GM21529 (cell line): ENCODE measurements around the gene VARS1.
"Not testable (repeated sequence)": the region's sequence is repeated elsewhere in the genome, so short reads cannot be mapped to it uniquely, and the experiment has no call there.

ENCODE experiments used
- ATAC-seq: cut with Tn5 transposase; IDR thresholded peaks from one replicate; pipeline ENCODE4 v1.9.1; 2021; ENCODE audit not compliant: unreplicated experiment

Gene VARS1

DNA sequence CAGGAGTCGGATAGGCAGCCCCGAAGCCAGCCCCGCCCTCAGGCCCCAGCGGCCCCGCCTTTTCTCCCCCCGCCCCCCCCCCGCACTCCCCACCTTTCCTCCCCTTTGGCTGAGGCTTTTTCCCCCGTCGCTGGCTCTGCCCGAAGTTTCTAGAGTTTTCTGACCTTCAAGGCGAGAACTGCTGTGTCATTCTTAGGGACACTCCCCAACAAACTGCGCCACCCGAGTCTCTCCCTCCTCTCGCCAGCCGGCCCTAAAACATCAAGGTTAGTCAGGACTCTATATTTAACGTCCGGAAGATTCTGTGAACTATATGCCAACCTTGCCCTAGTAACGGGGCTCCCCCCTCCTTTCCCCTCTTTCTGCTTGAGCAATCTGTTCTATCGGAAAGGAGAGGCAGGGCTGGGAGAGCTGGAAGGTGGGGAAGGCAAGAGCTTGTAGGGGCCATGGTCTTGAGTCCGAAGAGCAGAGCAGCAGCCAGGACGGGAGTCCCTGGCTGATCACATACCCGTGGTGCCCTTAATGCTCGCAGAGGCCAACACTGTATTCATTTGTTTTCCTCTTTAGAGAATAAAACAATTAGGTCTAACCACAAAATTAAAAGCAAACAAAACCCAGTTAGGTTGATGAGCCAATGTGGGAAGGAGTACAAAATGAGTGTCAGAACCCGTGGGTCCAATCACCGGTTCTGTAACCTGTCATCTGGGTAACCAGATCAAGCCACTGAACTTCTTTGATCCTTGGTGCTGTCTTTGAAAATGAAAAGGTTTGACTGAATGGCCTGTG lies 26.7 kb upstream of the VARS1 start:
- ATAC-seq: no peak

DNA sequence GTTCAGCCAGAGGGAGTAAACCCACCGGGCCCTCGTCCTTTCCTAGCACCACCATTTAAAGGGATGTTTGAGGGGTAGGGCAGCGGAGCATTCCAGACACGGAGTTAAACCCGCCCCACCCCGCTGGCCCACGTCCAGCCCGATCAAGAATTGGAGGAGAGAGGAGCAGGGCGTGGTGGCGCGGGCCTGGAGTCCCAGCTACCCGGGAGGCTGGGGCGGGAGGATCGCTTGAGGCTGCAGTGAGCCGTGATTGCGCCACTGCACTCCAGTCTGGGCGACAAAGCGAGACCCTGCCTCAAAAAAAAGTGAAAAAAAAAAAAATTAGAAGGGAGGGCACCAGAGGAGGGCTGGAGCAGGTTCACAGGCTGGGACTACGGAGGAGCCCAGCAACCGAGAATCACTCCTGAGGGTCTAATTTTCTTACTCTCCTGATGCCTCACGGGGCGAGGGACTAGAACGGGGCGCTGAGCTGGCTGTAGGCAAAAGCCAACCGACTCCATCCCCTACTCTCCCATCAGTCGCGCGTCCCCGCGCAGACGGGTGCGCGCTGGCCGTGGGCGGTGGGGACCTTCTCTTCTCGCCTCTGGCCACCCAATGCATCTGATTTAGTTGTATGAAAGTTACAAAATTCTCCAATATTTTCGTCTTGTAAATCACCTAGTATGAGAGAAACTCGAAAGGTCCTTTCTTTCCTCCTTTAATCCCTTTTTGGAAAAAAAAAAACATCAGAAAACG lies 25.9 kb upstream of the VARS1 start:
- no peak for ATAC-seq

DNA sequence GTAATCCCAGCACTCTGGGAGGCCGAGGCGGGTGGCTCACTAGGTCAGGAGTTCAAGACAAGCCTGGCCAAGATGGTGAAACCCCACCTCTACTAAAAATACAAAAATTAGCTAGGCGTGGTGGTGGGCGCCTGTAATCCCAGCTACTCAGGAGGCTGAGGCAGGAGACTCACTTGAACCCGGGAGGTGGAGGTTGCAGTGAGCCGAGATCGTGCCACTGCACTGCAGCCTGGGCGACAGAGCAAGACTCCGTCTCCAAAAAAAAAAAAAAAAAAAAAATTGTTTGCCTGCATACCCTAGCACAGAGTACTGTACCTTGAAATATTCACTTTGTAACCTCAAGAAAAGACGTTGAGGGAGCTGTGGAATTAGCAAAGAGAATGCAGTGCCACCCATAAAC lies 24.8 kb upstream of the VARS1 start:
- ATAC-seq: not testable (repeated sequence)

DNA sequence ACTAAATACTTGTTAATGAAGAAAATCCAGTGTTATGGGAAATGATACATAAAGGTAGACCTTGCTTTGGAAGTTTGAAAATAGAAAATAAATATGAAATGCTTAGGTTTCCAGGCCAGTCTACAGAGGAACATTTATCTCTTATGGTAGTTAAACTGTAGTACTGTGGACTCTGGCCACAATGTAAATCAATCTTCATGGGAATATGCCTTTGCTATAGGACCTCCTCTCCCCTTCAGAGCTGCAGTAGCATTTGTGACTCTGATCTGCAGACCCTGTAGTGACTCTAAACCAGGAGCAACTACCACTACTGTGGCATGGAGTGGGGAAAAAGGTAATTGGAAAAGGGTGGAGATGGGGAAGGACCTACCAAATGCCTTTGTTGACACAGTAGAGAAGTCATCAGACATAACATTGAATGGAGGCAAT lies 24.3 kb upstream of the VARS1 start:
- ATAC-seq: no peak

DNA sequence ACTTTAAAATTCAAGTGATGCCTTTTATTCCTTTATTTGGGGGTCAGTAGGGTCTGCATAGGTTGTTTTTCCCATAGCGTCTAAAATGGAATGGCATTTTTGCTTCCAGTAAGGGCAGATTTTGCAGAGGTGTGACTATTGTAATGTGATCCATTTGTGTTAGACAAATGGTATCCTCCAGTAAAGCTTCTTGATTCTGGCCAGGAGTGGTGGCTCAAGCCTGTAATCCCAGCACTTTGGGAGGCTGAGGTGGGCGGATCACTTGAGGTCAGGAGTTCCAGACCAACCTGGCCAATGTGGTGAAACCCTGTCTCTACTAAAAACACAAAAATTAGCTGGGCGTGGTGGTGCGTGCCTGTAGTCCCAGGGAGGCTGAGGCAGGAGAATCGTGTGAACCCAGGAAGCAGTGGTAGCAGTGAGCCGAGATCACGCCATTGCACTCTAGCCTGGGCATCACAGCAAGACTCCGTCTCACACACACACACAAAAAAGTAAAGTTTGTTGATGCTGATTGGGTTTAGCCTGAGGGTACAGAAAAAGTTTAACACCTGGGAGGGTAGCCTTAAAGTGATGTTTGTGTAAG lies 22.5 kb upstream of the VARS1 start:
- ATAC-seq: not testable (repeated sequence)

DNA sequence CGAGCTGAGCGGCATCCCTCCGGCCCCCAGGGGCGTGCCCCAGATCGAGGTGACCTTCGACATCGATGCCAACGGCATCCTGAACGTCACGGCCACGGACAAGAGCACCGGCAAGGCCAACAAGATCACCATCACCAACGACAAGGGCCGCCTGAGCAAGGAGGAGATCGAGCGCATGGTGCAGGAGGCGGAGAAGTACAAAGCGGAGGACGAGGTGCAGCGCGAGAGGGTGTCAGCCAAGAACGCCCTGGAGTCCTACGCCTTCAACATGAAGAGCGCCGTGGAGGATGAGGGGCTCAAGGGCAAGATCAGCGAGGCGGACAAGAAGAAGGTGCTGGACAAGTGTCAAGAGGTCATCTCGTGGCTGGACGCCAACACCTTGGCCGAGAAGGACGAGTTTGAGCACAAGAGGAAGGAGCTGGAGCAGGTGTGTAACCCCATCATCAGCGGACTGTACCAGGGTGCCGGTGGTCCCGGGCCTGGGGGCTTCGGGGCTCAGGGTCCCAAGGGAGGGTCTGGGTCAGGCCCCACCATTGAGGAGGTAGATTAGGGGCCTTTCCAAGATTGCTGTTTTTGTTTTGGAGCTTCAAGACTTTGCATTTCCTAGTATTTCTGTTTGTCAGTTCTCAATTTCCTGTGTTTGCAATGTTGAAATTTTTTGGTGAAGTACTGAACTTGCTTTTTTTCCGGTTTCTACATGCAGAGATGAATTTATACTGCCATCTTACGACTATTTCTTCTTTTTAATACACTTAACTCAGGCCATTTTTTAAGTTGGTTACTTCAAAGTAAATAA lies 21.8 kb upstream of the VARS1 start:
- ATAC-seq: not testable (repeated sequence)

DNA sequence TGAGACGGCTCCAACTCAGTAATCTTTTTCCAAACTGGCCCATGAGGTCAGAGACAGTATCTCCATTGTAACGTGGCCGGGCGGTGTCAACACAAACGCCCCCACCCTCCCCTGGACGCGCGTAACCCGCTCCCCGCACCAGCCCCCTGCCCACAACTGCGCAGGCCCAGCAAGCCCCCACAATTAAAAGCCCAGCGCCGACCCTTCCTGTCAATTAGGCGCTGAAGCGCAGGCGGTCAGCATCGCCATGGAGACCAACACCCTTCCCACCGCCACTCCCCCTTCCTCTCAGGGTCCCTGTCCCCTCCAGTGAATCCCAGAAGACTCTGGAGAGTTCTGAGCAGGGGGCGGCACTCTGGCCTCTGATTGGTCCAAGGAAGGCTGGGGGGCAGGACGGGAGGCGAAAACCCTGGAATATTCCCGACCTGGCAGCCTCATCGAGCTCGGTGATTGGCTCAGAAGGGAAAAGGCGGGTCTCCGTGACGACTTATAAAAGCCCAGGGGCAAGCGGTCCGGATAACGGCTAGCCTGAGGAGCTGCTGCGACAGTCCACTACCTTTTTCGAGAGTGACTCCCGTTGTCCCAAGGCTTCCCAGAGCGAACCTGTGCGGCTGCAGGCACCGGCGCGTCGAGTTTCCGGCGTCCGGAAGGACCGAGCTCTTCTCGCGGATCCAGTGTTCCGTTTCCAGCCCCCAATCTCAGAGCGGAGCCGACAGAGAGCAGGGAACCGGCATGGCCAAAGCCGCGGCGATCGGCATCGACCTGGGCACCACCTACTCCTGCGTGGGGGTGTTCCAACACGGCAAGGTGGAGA lies 19.7 kb upstream of the VARS1 start, which contains the start of the genes HSPA1A and HSPA1L:
HSPA1A (plus strand) TSS at position 519 of the 814 bp plus-strand sequence; CDS start at position 733, 214 bp downstream.
HSPA1L (minus strand) TSS at position 259 of the 814 bp plus-strand sequence. CDS start 3,311 bp downstream, outside the sequence.
- ATAC-seq: peak; percentile 45

DNA sequence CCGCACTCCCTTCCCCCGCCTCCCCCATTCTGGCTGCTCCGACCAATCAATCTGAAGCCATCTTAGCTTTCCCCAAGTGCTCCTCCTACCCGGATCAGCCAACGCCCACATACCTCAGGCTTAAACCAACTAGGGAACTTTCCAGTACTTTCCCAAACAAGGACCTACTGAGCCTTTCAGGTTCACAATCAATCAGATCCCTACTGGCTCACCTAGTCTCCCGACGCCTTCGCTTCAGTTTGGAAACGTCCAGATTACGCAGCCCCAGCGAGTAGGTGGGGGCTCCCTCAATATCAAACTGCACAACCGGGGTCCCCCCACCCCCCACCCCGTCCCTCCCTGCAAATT lies 19.1 kb upstream of the VARS1 start:
- no peak for ATAC-seq

DNA sequence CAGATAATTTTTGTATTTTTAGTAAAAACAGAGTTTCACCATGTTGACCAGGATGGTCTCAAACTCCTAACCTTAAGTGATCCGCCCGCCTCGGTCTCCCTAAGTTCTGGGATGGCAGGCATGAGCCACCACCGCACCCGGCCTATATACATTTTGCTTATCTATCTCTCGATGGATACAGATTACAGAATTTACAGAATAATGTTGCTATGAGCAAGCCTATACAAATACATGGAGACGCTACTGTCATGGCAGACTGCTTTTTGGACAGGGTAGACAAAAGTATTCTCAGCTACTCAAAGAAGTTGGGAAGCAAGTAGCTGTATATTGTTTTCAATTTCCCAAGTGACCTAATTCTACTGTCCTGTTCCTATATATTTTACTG lies 17.9 kb upstream of the VARS1 start:
- ATAC-seq: no peak

DNA sequence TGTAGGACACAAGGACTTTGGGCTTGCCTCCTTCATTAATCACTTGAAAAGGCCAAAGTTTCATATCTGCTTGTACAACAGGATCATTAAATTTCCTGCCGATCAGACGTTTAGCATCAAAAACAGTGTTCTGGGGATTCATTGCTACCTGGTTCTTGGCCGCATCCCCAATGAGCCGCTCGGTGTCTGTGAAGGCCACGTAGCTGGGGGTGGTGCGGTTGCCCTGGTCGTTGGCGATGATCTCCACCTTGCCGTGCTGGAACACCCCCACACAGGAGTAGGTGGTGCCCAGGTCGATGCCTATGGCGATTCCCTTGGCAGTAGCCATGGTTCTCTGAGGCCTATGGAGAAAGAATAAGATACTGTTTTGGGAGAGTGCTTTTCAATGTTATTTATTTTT lies 16.1 kb upstream of the VARS1 start:
- no peak for ATAC-seq

DNA sequence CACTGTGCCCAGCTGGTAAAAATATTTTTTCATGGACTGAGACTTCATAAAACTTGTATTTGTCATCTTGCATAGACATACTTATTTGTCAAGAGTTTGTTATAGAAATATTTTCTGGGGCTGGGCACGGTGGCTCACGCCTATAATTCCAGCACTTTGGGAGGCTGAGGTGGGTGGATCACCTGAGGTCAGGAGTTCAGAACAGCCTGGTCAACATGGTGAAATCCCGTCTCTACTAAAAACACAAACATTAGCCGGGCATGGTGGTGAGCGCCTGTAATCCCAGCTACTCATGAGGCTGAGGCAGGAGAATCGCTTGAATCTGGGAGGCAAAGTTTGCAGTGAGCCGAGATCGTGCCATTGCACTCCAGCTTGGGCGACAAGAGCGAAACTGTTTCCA lies 13.0 kb upstream of the VARS1 start:
- not testable (repeated sequence) for ATAC-seq

DNA sequence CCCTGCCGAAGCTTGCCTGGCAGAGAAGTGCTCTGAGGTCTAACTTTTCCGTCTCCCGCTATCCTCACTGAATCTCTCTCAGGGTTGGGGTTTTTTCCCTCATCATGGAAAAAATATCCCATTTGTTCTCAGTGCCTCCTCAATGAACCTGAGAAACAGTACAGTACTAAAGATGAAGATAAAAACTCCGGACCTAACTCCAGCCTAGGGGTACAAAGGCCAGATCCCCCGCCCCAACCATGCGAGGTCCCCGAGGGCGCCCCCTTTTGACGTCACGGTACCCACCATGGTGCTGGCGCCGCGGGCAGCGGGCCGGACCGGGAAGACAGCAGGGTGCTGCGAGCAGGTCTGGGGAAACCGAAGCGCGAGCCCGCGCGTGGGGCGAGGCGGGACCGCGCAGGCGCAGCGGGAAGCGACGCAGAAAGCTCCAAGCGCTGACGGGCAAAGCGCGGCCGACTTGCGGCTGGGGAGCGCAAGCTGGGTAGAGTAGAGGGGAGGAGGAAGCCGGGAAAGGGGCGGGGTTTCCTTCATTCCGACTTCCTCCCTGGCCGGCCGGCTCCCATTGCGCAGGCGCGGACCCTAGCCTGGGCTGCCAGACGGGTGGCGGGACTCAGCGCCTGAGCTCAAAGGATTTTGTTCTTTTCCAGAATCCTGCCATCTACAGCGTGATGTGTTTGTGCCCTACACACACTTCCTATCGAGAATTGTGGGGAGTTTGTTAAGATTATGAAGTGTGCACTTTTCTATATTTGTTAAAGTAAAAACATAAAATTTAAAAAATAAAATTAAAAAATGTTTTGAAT lies 11.1 kb upstream of the VARS1 start, which contains the start of gene LSM2:
LSM2 (minus strand) TSS at position 497 of the 803 bp plus-strand sequence; CDS start at position 288, 209 bp downstream.
- ATAC-seq: peak; percentile 86

DNA sequence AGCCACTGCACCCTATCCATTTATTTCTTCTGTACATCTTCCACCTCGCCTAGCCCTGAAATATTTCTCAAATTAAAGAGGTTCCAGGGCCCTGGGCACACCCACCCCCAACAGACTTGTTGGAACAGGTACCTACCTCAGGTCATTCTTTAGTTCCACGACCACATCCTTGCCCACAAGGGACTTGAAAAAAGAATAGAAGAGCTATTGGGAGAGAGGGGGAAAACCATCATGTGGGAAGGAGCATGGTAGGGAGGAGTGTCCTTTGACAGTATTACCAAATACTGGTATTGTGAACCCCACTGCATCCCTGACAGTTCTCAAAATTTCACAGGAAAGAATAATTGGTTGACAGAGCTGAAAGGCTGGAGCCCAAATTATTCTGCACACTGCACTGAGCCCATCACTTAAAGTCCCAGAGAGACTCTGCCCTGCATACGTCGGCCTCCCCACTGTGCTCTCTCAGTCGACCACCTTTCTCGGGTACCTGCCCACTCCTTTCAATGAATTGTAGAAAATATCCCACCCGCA lies 10.5 kb upstream of the VARS1 start:
- ATAC-seq: no peak

DNA sequence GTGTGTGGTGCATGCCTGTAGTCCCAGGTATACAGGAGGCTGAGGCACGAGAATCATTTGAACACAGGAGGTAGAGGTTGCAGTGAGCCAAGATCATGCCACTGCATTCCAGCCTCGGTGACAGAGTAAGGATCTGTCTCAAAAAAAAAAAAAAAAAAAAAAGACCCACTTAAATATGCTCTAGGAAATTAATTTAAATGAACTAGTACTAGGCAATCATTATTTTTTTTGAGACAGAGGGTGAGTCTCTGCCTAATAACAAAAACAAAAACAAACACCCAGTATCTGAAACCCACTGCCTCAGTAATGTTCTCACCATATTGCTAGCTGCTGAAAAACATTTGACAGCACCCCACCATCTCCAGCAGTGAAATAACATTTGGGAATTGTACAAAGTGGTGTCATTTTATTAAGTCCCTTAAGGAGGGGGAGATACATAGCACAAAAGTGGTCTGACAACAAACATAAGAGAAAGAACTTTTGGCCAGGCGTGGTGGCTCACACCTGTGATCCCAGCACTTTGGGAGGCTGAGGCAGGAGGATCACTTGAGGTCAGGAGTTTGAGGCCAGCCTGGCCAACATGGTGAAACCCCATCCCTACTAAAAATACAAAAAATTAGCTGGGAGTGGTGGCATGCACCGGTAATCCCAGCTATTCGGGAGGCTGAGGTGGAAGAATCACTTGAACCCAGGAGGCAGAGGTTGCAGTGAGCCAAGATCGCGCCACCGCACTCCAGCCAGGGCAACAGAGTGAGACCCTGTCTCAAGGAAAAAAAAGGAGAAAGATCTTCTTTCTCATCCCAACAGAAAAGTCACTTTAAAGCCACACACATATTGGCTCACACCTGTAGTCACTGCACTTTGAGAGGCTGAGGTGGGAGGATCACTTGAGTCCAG lies 5.7 kb upstream of the VARS1 start:
- not testable (repeated sequence) for ATAC-seq

DNA sequence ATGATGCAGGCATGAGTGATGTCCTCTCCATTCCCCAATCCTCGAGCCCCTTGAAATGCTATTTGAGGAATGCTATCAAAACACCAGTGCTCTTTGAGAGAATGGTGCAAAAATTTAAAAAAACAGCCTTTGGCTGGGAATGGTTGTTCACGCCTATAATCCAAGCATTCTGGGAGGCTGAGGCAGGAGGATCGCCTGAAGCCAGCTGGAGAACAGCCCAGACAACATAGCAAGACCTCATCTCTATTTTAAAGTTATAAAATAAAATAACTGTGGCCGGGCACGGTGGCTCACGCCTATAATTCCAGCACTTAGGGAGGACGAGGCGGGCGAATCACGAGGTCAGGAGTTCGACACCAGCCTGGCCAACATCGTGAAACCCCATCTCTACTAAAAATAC lies 4.2 kb upstream of the VARS1 start:
- no peak for ATAC-seq

DNA sequence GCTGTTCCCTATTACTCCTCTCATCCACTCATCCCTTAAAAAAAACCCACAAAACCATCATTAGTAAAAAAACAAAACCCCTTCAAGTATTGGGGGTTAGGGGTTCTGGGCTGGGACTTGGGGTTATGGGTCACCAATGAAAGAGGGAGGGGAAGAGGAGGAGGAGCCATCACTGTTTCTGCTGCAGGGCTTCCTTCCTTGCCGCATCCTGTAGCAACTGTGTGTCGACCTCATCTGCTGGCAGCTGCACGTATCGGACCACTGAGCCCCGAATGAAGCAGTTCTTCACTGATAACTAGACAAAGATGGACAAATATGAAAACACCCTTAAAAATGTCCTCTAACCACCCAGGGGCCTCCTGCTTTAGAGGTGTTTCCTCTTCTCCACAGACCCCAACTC lies 2.0 kb upstream of the VARS1 start:
- ATAC-seq: no peak

DNA sequence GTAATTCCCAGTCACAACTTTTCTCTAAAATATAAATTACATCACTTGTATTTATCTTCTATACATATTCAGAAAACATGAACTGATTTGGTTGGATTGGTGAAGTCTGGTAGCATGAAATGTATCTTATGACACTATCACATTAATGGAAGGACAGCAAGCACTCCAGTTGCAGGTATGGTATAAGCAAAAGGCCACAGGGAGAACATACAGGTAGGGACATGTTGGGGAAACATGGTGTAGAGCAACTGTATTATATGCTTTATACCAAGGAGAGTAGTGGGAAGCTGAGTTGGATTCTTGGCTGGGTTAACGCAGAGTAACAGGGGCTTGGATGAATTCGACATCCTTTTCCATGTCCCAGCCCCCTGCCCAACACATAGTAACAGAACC lies 1.4 kb upstream of the VARS1 start:
- ATAC-seq: no peak
